Measurements from ENCODE around the gene OR2A5.
"Not testable (repeated sequence)": the region's sequence is repeated elsewhere in the genome, so short reads cannot be mapped to it uniquely, and the experiment has no call there.

Gene OR2A5

GRCh38 chr7:144048648-144049047, at the start of gene OR2A5:
TSS of gene OR2A5 (plus strand) at chr7:144048948. CDS start at chr7:144050402, 1,454 bp downstream.
- DNase-seq = no peak

- no peak for DNase-seq
Observed at GRCh38 chr7:144000020-144000419, 48.7 kb upstream of the OR2A5 start, which contains the start of gene OR6B1. TSS of gene OR6B1 (plus strand) at chr7:144000320. CDS start at chr7:144003997, 3,677 bp downstream.

- no peak for DNase-seq
Observed at GRCh38 chr7:144001543-144001942, 47.2 kb upstream of the OR2A5 start.

- DNase-seq = no peak
Observed at GRCh38 chr7:144004703-144005102, 44.0 kb upstream of the OR2A5 start.

GRCh38 chr7:144006029-144006691, 42.6 kb upstream of the OR2A5 start:
- DNase-seq = no peak

GRCh38 chr7:144006692-144007042, 42.1 kb upstream of the OR2A5 start:
- no peak for DNase-seq

- DNase-seq = no peak
Observed at GRCh38 chr7:144009361-144009760, 39.4 kb upstream of the OR2A5 start.

- not testable (repeated sequence) for DNase-seq
Observed at GRCh38 chr7:144010061-144010460, 38.7 kb upstream of the OR2A5 start.

- DNase-seq = not testable (repeated sequence)
Observed at GRCh38 chr7:144010821-144011220, 37.9 kb upstream of the OR2A5 start.

- no peak for DNase-seq
Observed at GRCh38 chr7:144011458-144012230, 37.1 kb upstream of the OR2A5 start.

- no peak for DNase-seq
Observed at GRCh38 chr7:144018065-144018464, 30.7 kb upstream of the OR2A5 start.

GRCh38 chr7:144019457-144019856, 29.3 kb upstream of the OR2A5 start:
- DNase-seq = no peak

- DNase-seq = no peak
Observed at GRCh38 chr7:144020340-144020739, 28.4 kb upstream of the OR2A5 start.

GRCh38 chr7:144022169-144022568, 26.6 kb upstream of the OR2A5 start:
- no peak for DNase-seq

- DNase-seq = no peak
Observed at GRCh38 chr7:144023171-144023827, 25.4 kb upstream of the OR2A5 start.

- DNase-seq = no peak
Observed at GRCh38 chr7:144024213-144024612, 24.5 kb upstream of the OR2A5 start.

- DNase-seq = no peak
Observed at GRCh38 chr7:144026203-144026883, 22.4 kb upstream of the OR2A5 start.

GRCh38 chr7:144027070-144027469, 21.7 kb upstream of the OR2A5 start:
- no peak for DNase-seq

- DNase-seq = no peak
Observed at GRCh38 chr7:144027974-144028373, 20.8 kb upstream of the OR2A5 start.

GRCh38 chr7:144028547-144028946, 20.2 kb upstream of the OR2A5 start:
- DNase-seq = no peak

GRCh38 chr7:144032516-144032915, 16.2 kb upstream of the OR2A5 start:
- DNase-seq = no peak

GRCh38 chr7:144032985-144033709, 15.6 kb upstream of the OR2A5 start:
- no peak for DNase-seq

GRCh38 chr7:144035385-144035784, 13.4 kb upstream of the OR2A5 start:
- no peak for DNase-seq

All from NCI-H187 treated with DMSO at 0.1 percent for 48 hours (cell line).